H1 (cell line): ENCODE data around the gene ELFN1. TPM values are rescaled to one million over a fixed set of nuclear protein-coding genes. Genes with fewer than 3 reads are reported as not detected.

ENCODE experiments used
- CTCF ChIA-PET: fragments of 300-600 bp; sonication (Branson Sonifier 250); formaldehyde crosslinking; loops from one replicate; lab custom pipeline; 2021; ENCODE audit not compliant: partially characterized antibody; lab: Charles Lee
- POLR2A ChIA-PET: fragments of 300-600 bp; sonication (Branson Sonifier 250); formaldehyde crosslinking; loops from one replicate; lab custom pipeline; 2021; ENCODE audit warnings: inconsistent platforms; ENCODE audit not compliant: partially characterized antibody; lab: Charles Lee
- DNase-seq, 2 experiments: peaks; one replicate each; pipeline versions ENCODE4 v3.0.0 to v3.0.0-alpha.2; 2010 to 2022; ENCODE audit warnings: low spot score in 2 of 2, low read depth in 1 of 2, mixed read lengths in 1 of 2
- FAIRE-seq: peaks from 2 replicates; lab custom pipeline; 2011; peaks lifted over from hg19 to GRCh38; lab: Jason Lieb, UNC
- H2AFZ ChIP-seq: 2 replicates; pipeline ENCODE4 v1.8.1; 2012; ENCODE audit warnings: low read length, inconsistent platforms
- H2AK5ac ChIP-seq: 2 replicates; pipeline ENCODE4 v1.6.1; 2013; ENCODE audit warnings: low read depth, low read length
- H2BK120ac ChIP-seq: replicated peaks from 2 replicates; pipeline ENCODE3; 2013; ENCODE audit warnings: low read depth, low read length, inconsistent platforms
- H2BK12ac ChIP-seq: 2 replicates; pipeline ENCODE4 v1.6.1; 2013; ENCODE audit warnings: low read depth, low read length
- H2BK15ac ChIP-seq: 2 replicates; pipeline ENCODE4 v1.6.1; 2013; ENCODE audit warnings: low read length
- H2BK20ac ChIP-seq: 2 replicates; pipeline ENCODE4 v1.6.1; 2013; ENCODE audit warnings: low read length
- H2BK5ac ChIP-seq: 2 replicates; pipeline ENCODE4 v1.6.1; 2013; ENCODE audit warnings: low read depth, low read length
- H3K14ac ChIP-seq: 2 replicates; pipeline ENCODE4 v1.6.1; 2013; ENCODE audit warnings: inconsistent platforms; ENCODE audit not compliant: insufficient read length
- H3K18ac ChIP-seq: 2 replicates; pipeline ENCODE4 v1.6.1; 2013; ENCODE audit warnings: low read length; ENCODE audit errors: extremely low read depth
- H3K23ac ChIP-seq: 2 replicates; pipeline ENCODE4 v1.6.1; 2013; ENCODE audit warnings: inconsistent platforms; ENCODE audit not compliant: insufficient read length
- H3K23me2 ChIP-seq: 2 replicates; pipeline ENCODE4 v1.6.1; 2013; ENCODE audit warnings: low read depth, low read length
- H3K27ac ChIP-seq: 2 replicates; pipeline ENCODE4 v1.6.1; 2011; ENCODE audit warnings: low read depth, low read length, inconsistent platforms
- H3K27me3 ChIP-seq, 4 experiments: replicated peaks in 1 of 4; 1 replicate in 1 of 4; 2 replicates in 3 of 4; pipeline versions ENCODE4 v1.6.1 to v1.8.1; 2011 to 2013; ENCODE audit warnings: low read length in 3 of 4, mild to moderate bottlenecking in 3 of 4, inconsistent platforms in 2 of 4, mixed read lengths in 2 of 4, moderate library complexity in 1 of 4; ENCODE audit not compliant: control insufficient read depth in 3 of 4, insufficient read depth in 3 of 4; ENCODE audit errors: extremely low read depth in 1 of 4
- H3K36me3 ChIP-seq, 4 experiments: 2 replicates each; pipeline versions ENCODE4 v1.6.1 to v1.8.1; 2011 to 2013; ENCODE audit warnings: mild to moderate bottlenecking in 4 of 4, low read length in 3 of 4, moderate library complexity in 2 of 4, control low read depth in 1 of 4, inconsistent platforms in 1 of 4; ENCODE audit not compliant: insufficient read depth in 4 of 4, control insufficient read depth in 2 of 4
- H3K4ac ChIP-seq: replicated peaks from 2 replicates; pipeline ENCODE3; 2013; ENCODE audit warnings: low read length, low read depth, mixed read lengths, inconsistent platforms; ENCODE audit not compliant: insufficient read length
- H3K4me1 ChIP-seq, 4 experiments: replicated peaks in 1 of 4; 1 replicate in 1 of 4; 2 replicates in 3 of 4; pipeline versions ENCODE4 v1.6.1 to v1.8.1; 2011 to 2013; ENCODE audit warnings: low read length in 3 of 4, inconsistent platforms in 2 of 4, mixed read lengths in 1 of 4; ENCODE audit not compliant: insufficient read depth in 4 of 4, control insufficient read depth in 3 of 4
- H3K4me2 ChIP-seq, 2 experiments: 2 replicates each; pipeline versions ENCODE4 v1.6.1 to v1.8.1; 2011 to 2013; ENCODE audit warnings: low read depth in 2 of 2, low read length in 2 of 2, control low read depth in 1 of 2, inconsistent platforms in 1 of 2, mild to moderate bottlenecking in 1 of 2; ENCODE audit not compliant: insufficient read depth in 1 of 2
- H3K4me3 ChIP-seq, 4 experiments: fragments of 200-600, 300-600 bp in 1 of 4; sonication (generic), shearing (Covaris generic), sonication (Bioruptor Twin) in 1 of 4; 2 replicates each; pipeline versions ENCODE4 v1.5.1 to v1.8.1; 2011 to 2016; ENCODE audit warnings: low read length in 4 of 4, low read depth in 3 of 4, control low read depth in 2 of 4, inconsistent platforms in 2 of 4, mild to moderate bottlenecking in 2 of 4, mixed read lengths in 1 of 4, moderate library complexity in 1 of 4; ENCODE audit not compliant: insufficient read depth in 2 of 4; ENCODE audit errors: extremely low read depth in 1 of 4
- H3K56ac ChIP-seq: replicated peaks from 2 replicates; pipeline ENCODE3; 2013; ENCODE audit warnings: low read depth, mild to moderate bottlenecking, mixed read lengths, low read length, inconsistent platforms; ENCODE audit not compliant: insufficient read length
- H3K79me1 ChIP-seq: 2 replicates; pipeline ENCODE4 v1.6.1; 2013; ENCODE audit warnings: low read depth, low read length, control low read depth
- H3K79me2 ChIP-seq, 2 experiments: 2 replicates each; pipeline versions ENCODE4 v1.6.1 to v1.8.1; 2012 to 2013; ENCODE audit warnings: low read length in 2 of 2, mild to moderate bottlenecking in 2 of 2, inconsistent platforms in 1 of 2; ENCODE audit not compliant: insufficient read depth in 2 of 2, control insufficient read depth in 1 of 2
- H3K9ac ChIP-seq, 4 experiments: replicated peaks in 1 of 4; 1 replicate in 1 of 4; 2 replicates in 3 of 4; pipeline versions ENCODE4 v1.6.1 to v1.8.1; 2011 to 2013; ENCODE audit warnings: low read depth in 3 of 4, low read length in 3 of 4, control low read depth in 2 of 4, mild to moderate bottlenecking in 2 of 4, moderate library complexity in 2 of 4, inconsistent platforms in 1 of 4; ENCODE audit errors: extremely low read depth in 1 of 4
- H3K9me3 ChIP-seq, 2 experiments: 2 replicates each; pipeline versions ENCODE4 v1.6.1 to v1.8.1; 2012 to 2013; ENCODE audit warnings: mild to moderate bottlenecking in 2 of 2, moderate library complexity in 2 of 2, control low read depth in 1 of 2, inconsistent platforms in 1 of 2, low read depth in 1 of 2, low read length in 1 of 2, mixed read lengths in 1 of 2; ENCODE audit not compliant: insufficient read depth in 2 of 2
- H4K20me1 ChIP-seq, 2 experiments: replicated peaks in 1 of 2; 2 replicates each; pipeline versions ENCODE3 to v1.8.1; 2011 to 2013; ENCODE audit warnings: inconsistent platforms in 2 of 2, low read length in 2 of 2, mild to moderate bottlenecking in 1 of 2; ENCODE audit not compliant: insufficient read depth in 2 of 2, control insufficient read depth in 1 of 2
- H4K5ac ChIP-seq: 2 replicates; pipeline ENCODE4 v1.6.1; 2013; ENCODE audit warnings: low read length, low read depth, mixed read lengths, inconsistent platforms; ENCODE audit not compliant: insufficient read length
- H4K8ac ChIP-seq: 2 replicates; pipeline ENCODE4 v1.8.0; 2013; ENCODE audit warnings: mild to moderate bottlenecking, moderate library complexity, low read length, inconsistent platforms; ENCODE audit not compliant: insufficient read depth; ENCODE audit errors: extremely low read depth
- H4K91ac ChIP-seq: replicated peaks from 2 replicates; pipeline ENCODE3; 2013; ENCODE audit warnings: low read length, mixed read lengths, inconsistent platforms; ENCODE audit not compliant: insufficient read length
- BCL11A ChIP-seq, 2 experiments: IDR thresholded peaks; one replicate each; pipeline ENCODE4 v1.6.1; 2011; ENCODE audit warnings: low read depth in 2 of 2, low read length in 2 of 2, mild to moderate bottlenecking in 2 of 2
- CTCF ChIP-seq, 3 experiments: IDR thresholded peaks; 1 replicate in 2 of 3; 2 replicates in 1 of 3; pipeline versions ENCODE4 v1.5.1 to v1.6.1; 2011; ENCODE audit warnings: low read length in 3 of 3, mild to moderate bottlenecking in 3 of 3, inconsistent platforms in 2 of 3, low read depth in 1 of 3, moderate library complexity in 1 of 3; ENCODE audit not compliant: insufficient read depth in 1 of 3; ENCODE audit errors: control extremely low read depth in 1 of 3
- KDM1A ChIP-seq: fragments of 200-600, 300-600 bp; sonication (generic); IDR thresholded peaks from 2 replicates; pipeline ENCODE4 v1.7.1; 2016; ENCODE audit warnings: mild to moderate bottlenecking, low read length, borderline replicate concordance
- POLR2A ChIP-seq, 2 experiments: IDR thresholded peaks; 1 replicate in 1 of 2; 2 replicates in 1 of 2; pipeline ENCODE4 v1.6.1; 2011; ENCODE audit warnings: low read depth in 2 of 2, low read length in 2 of 2, mild to moderate bottlenecking in 2 of 2; ENCODE audit errors: control extremely low read depth in 1 of 2
- POU5F1 ChIP-seq: IDR thresholded peaks from 2 replicates; pipeline ENCODE4 v1.6.1; 2011; ENCODE audit warnings: low read depth, mild to moderate bottlenecking, low read length, moderate library complexity
- RFX5 ChIP-seq: IDR thresholded peaks from 2 replicates; pipeline ENCODE4 v1.6.1; 2011; ENCODE audit warnings: low read depth, low read length, improper control_type of control experiment, borderline replicate concordance
- RNF2 ChIP-seq: fragments of 200-900, 300-1000 bp; sonication (generic); IDR thresholded peaks from 2 replicates; pipeline ENCODE4 v1.7.1; 2016; ENCODE audit warnings: borderline replicate concordance, low read depth, mild to moderate bottlenecking, antibody characterized with exemption, low read length; ENCODE audit not compliant: poor library complexity, severe bottlenecking; ENCODE audit errors: missing control alignments
- SP1 ChIP-seq: IDR thresholded peaks from 2 replicates; pipeline ENCODE4 v1.6.1; 2011; ENCODE audit warnings: low read depth, low read length
- SP4 ChIP-seq: IDR thresholded peaks from 2 replicates; pipeline ENCODE4 v1.6.1; 2012; ENCODE audit warnings: low read length, inconsistent platforms
- SUZ12 ChIP-seq: fragments of 200-600 bp; sonication (generic); IDR thresholded peaks from 2 replicates; pipeline ENCODE4 v1.6.1; 2012; ENCODE audit warnings: mild to moderate bottlenecking, inconsistent platforms, low read length, moderate library complexity, mixed read lengths
- WGBS, 2 experiments: shearing (Covaris generic) in 1 of 2; methylation state at CpG; one replicate each; pipeline versions ENCODE4 v1.1.6 to v1.1.7; 2013 to 2015; ENCODE audit warnings: low lambda C conversion rate in 2 of 2, mixed read lengths in 2 of 2, inconsistent platforms in 1 of 2, low coverage in 1 of 2, missing lambda C conversion rate in 1 of 2; ENCODE audit not compliant: insufficient replicate concordance in 2 of 2, insufficient coverage in 1 of 2, insufficient read length in 1 of 2; ENCODE audit errors: extremely low coverage in 1 of 2, missing lambda C conversion rate in 1 of 2; 5-methylcytosine and 5-hydroxymethylcytosine counted together
- polyA plus RNA-seq, 7 experiments: library from polyadenylated mRNA; depleted of rRNA in 3 of 7; stranded (reverse) in 5 of 7; unstranded in 2 of 7; fragments of >200 nt in 5 of 7; fragments of 200-250 nt in 2 of 7; gene quantifications; 1 replicate in 5 of 7; 2 replicates in 1 of 7; 4 replicates in 1 of 7; pipeline versions ENCODE4 v1.2.1 to v1.2.3, GENCODE V29; 2011 to 2013; ENCODE audit warnings: missing spikeins in 2 of 7, mixed read lengths in 2 of 7
- total RNA-seq: library from RNA; stranded (reverse); fragmentation: NEBNext Ultra II Directional; extraction: Animal tissue kit (Norgen Biotek cat#: 25700); gene quantifications from 2 replicates; pipeline ENCODE4 v1.2.1, GENCODE V29; 2021

Gene ELFN1
- total and polyA plus RNA-seq, 2 of the 8 experiments (the other 6 are each of a cell fraction or from before 2014, with no cell fraction given) = 2.0 to 4.5 TPM

GRCh38 chr7:1654738-1655475 lies 15.2 kb upstream of the ELFN1 start:
- no peaks in the 10 kb centered on the region; the same call in 1 of the 2 replicates for H3K23me2 ChIP-seq
- no peak overlapping the region for H3K4me2 ChIP-seq
- H2BK20ac ChIP-seq = no peak overlapping the region
- 96% methylated on average over 32 of the region's 32 CpGs; no CpG with 5 or more reads in 1 of the 2 experiments for whole genome bisulfite sequencing, 2 experiments
- H2AFZ ChIP-seq = no peak overlapping the region
- H4K91ac ChIP-seq = no peak overlapping the region
- H3K9me3 ChIP-seq = no peaks in the 10 kb centered on the region
- no peak overlapping the region for H2BK12ac ChIP-seq
- no peak for FAIRE-seq
- H3K4me1 ChIP-seq = peaks cover 0 to 3% (median 0%) of the 10 kb centered on the region in 4 experiments; a peak in 2 of 7 replicates
- H2BK5ac ChIP-seq = no peak overlapping the region
- no peaks in the 10 kb centered on the region for H3K79me2 ChIP-seq
- H3K4ac ChIP-seq = no peak overlapping the region
- no peak overlapping the region for H3K14ac ChIP-seq
- H3K18ac ChIP-seq = no peak overlapping the region
- H3K79me1 ChIP-seq = no peaks in the 10 kb centered on the region
- ChIA-PET POLR2A (no interaction called here), CTCF (interaction anchor here (0.6 to 1.8 kb wide), 4 partner anchors 14 to 104 kb away, joined by 3 to 4 read pairs (median 3); no protein-coding TSS in a partner anchor)
- no peak overlapping the region for H4K8ac ChIP-seq
- no peak for DNase-seq
- H3K56ac ChIP-seq = no peak overlapping the region
- H4K20me1 ChIP-seq = peaks cover 0 to 4% of the 10 kb centered on the region in 2 experiments
- H2BK120ac ChIP-seq = no peak overlapping the region
- no peak overlapping the region for H3K23ac ChIP-seq
- H2AK5ac ChIP-seq = no peak overlapping the region
- H3K4me3 ChIP-seq = no peak overlapping the region
- H4K5ac ChIP-seq = no peak overlapping the region
- no peak overlapping the region for H3K9ac ChIP-seq
- H2BK15ac ChIP-seq = no peak overlapping the region
- no peaks in the 10 kb centered on the region for H3K36me3 ChIP-seq
- H3K27ac ChIP-seq = no peak overlapping the region
- H3K27me3 ChIP-seq = peaks cover 0 to 2% (median 0%) of the 10 kb centered on the region in 4 experiments; a peak in 2 of 7 replicates
- TF ChIP-seq RNF2 = no peak
- no peak for TF ChIP-seq POU5F1
- TF ChIP-seq SP4 = no peak
- TF ChIP-seq SUZ12 = no peak
- TF ChIP-seq BCL11A (IDR thresholded peaks at IDR 0.05; ENCODE audit: low read depth in 2 of 2, low read length in 2 of 2) = no peak
- no peak for TF ChIP-seq RFX5
- TF ChIP-seq KDM1A = no peak
- no peak for TF ChIP-seq SP1
- TF ChIP-seq CTCF (IDR thresholded peaks at IDR 0.05; ENCODE audit: control extremely low read depth in 1 of 3, insufficient read depth in 1 of 3, low read depth in 1 of 3, low read length in 3 of 3) = no peak
- no peak for TF ChIP-seq POLR2A (IDR thresholded peaks at IDR 0.05; ENCODE audit: control extremely low read depth in 1 of 2, low read depth in 2 of 2, low read length in 2 of 2)
